Measurements from ENCODE around the gene PRODH2.

DNA sequence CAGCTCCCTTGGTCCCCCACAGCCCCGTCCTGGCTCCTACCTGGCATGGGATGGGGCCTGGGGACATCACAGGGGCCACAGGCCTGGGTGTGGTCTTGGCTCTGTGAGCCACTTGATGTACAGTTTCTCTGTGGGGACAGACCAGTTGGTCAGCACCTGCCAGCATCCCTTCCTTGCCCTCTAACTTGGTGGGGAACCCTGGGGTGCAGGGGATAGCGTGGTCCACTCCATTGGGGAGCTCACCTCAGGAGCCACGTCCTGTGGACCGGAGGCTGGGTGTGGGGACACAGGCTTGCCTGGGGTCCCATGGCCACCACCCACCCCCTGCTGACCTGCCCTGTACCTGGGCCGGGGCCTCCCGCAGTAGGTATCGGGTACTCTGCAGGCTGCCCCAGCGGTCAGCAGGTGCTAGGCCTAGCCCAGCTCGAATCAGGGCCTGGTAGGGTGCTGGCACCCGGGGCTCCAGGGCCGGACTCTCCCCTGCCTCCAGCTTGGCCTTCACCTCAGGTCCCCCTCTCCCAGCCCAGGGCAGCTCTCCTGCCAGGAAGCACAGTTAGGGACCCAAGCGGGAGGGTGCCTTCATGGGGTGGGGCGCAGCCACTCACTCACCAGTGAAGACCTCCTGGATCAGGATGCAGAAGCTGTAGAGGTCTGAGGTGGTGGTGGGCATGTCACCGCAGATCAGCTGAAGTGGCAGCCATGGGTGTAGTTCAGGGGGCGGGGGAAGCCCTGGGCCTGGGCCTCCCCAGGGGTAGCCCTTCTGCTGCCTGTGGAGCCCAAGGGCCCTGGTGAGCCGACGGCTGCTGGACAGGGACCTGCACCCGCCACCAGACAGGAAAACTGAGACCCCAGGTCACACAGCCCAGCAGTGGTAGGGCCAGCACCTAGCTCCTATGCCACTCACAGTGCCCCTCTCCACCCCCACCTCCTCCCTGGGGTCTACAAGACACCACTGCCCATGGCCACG is 22.4 kb downstream of the PRODH2 start:
- TF ChIP-seq, protein P1, sequence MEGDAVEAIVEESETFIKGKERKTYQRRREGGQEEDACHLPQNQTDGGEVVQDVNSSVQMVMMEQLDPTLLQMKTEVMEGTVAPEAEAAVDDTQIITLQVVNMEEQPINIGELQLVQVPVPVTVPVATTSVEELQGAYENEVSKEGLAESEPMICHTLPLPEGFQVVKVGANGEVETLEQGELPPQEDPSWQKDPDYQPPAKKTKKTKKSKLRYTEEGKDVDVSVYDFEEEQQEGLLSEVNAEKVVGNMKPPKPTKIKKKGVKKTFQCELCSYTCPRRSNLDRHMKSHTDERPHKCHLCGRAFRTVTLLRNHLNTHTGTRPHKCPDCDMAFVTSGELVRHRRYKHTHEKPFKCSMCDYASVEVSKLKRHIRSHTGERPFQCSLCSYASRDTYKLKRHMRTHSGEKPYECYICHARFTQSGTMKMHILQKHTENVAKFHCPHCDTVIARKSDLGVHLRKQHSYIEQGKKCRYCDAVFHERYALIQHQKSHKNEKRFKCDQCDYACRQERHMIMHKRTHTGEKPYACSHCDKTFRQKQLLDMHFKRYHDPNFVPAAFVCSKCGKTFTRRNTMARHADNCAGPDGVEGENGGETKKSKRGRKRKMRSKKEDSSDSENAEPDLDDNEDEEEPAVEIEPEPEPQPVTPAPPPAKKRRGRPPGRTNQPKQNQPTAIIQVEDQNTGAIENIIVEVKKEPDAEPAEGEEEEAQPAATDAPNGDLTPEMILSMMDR (IDR thresholded peaks at IDR 0.05) = no peak
- TF ChIP-seq POLR2A (IDR thresholded peaks at IDR 0.05) = no peak

Measured in right lobe of liver (tissue), 4 donors.